Skeletal muscle tissue (tissue), 4 donors: ENCODE results near the gene AFF1. TPM values are rescaled to one million over a fixed set of nuclear protein-coding genes. Genes with fewer than 3 reads are reported as not detected.
A peak's percentile ranks its signal among the peaks of the same experiment; 100 is the strongest.
"Not testable (repeated sequence)": the region's sequence is repeated elsewhere in the genome, so short reads cannot be mapped to it uniquely, and the experiment has no call there.

ENCODE experiments used
- H3K27ac ChIP-seq: one replicate; pipeline ENCODE4 v1.7.0; 2013; ENCODE audit warnings: mild to moderate bottlenecking, low read depth, low read length, inconsistent platforms
- H3K27me3 ChIP-seq, 3 donors: one replicate each; pipeline ENCODE4 v1.7.0; 2013; ENCODE audit warnings: low read length in 3 of 3; ENCODE audit not compliant: control insufficient read depth in 3 of 3, insufficient read depth in 3 of 3
- H3K36me3 ChIP-seq, 3 donors: one replicate each; pipeline ENCODE4 v1.7.0; 2013; ENCODE audit warnings: low read length in 3 of 3; ENCODE audit not compliant: control insufficient read depth in 3 of 3, insufficient read depth in 3 of 3
- H3K4me1 ChIP-seq, 3 donors: one replicate each; pipeline ENCODE4 v1.7.0; 2013; ENCODE audit warnings: low read length in 3 of 3, mild to moderate bottlenecking in 3 of 3; ENCODE audit not compliant: control insufficient read depth in 3 of 3, insufficient read depth in 3 of 3
- H3K4me3 ChIP-seq, 3 donors: one replicate each; pipeline ENCODE4 v1.7.0; 2013; ENCODE audit warnings: low read length in 3 of 3
- H3K9ac ChIP-seq, 3 donors: one replicate each; pipeline ENCODE4 v1.7.0; 2013; ENCODE audit warnings: low read length in 3 of 3, mild to moderate bottlenecking in 3 of 3, moderate library complexity in 2 of 3, low read depth in 1 of 3
- H3K9me3 ChIP-seq, 3 donors: one replicate each; pipeline ENCODE4 v1.7.0; 2013; ENCODE audit warnings: low read length in 3 of 3; ENCODE audit not compliant: control insufficient read depth in 3 of 3
- total RNA-seq: library from RNA; depleted of rRNA; stranded (reverse); fragments of >200 nt; gene quantifications from one replicate; pipeline ENCODE4 v1.2.3, GENCODE V29; 2014
- donor health status: Osteomylitis.

Gene AFF1
- total RNA-seq, 1 donor from 2014 or later = 21.9 TPM

GRCh38 chr4:87085732-87086131 lies 150.9 kb downstream of the AFF1 start:
- Histone ChIP-seq H3K27ac (peak overlapping the region; percentile 79), H3K4me1 (peaks cover 38 to 42% (median 41%) of the 10 kb centered on the region in 3 donors), H3K9ac (peak overlapping the region in 2 of 3 donors; percentile 16 to 42), H3K36me3 (peaks cover 0 to 17% (median 0%) of the 10 kb centered on the region in 3 donors)
- not testable (repeated sequence) for H3K4me3 ChIP-seq, H3K27me3 ChIP-seq, H3K9me3 ChIP-seq

GRCh38 chr4:87086143-87086805 lies 151.5 kb downstream of the AFF1 start:
- Histone ChIP-seq H3K9me3 (no peaks in the 10 kb centered on the region), H3K4me1 (peaks cover 36 to 39% (median 37%) of the 10 kb centered on the region in 3 donors), H3K9ac (peak overlapping the region in 2 of 3 donors; percentile 16 to 42), H3K27ac (peak overlapping the region; percentile 79), H3K27me3 (no peaks in the 10 kb centered on the region), H3K36me3 (peaks cover 0 to 17% (median 0%) of the 10 kb centered on the region in 3 donors), H3K4me3 (peak overlapping the region in 1 of 3 donors; percentile 11)

GRCh38 chr4:87087015-87087414 lies 152.2 kb downstream of the AFF1 start:
- Histone ChIP-seq H3K4me1 (peaks cover 28 to 32% (median 32%) of the 10 kb centered on the region in 3 donors), H3K36me3 (peaks cover 0 to 18% (median 0%) of the 10 kb centered on the region in 3 donors), H3K27ac (peak overlapping the region; percentile 79)

GRCh38 chr4:87087420-87087819 lies 152.6 kb downstream of the AFF1 start:
- Histone ChIP-seq H3K9ac (no peak overlapping the region), H3K36me3 (peaks cover 0 to 20% (median 0%) of the 10 kb centered on the region in 3 donors), H3K9me3 (no peaks in the 10 kb centered on the region), H3K27ac (peak overlapping the region; percentile 79), H3K27me3 (no peaks in the 10 kb centered on the region), H3K4me3 (no peak overlapping the region), H3K4me1 (peaks cover 27 to 32% (median 29%) of the 10 kb centered on the region in 3 donors)

More at GRCh38 chr4:87087015-87087414, 152.2 kb downstream of the AFF1 start:
- Histone ChIP-seq H3K4me3 (no peak overlapping the region), H3K9me3 (no peaks in the 10 kb centered on the region), H3K9ac (no peak overlapping the region), H3K27me3 (no peaks in the 10 kb centered on the region)

- Histone ChIP-seq H3K27me3 (no peaks in the 10 kb centered on the region), H3K36me3 (peaks cover 0 to 21% (median 0%) of the 10 kb centered on the region in 3 donors), H3K4me3 (no peak overlapping the region), H3K4me1 (peaks cover 30 to 34% (median 31%) of the 10 kb centered on the region in 3 donors), H3K9ac (no peak overlapping the region), H3K27ac (no peak overlapping the region), H3K9me3 (no peaks in the 10 kb centered on the region)
These were observed 153.4 kb downstream of the AFF1 start for GRCh38 chr4:87088186-87088585.

- Histone ChIP-seq H3K36me3 (peaks cover 0 to 20% (median 0%) of the 10 kb centered on the region in 3 donors), H3K27ac (no peak overlapping the region), H3K4me3 (no peak overlapping the region), H3K9ac (no peak overlapping the region), H3K27me3 (no peaks in the 10 kb centered on the region), H3K9me3 (no peaks in the 10 kb centered on the region), H3K4me1 (peaks cover 33 to 41% (median 34%) of the 10 kb centered on the region in 3 donors)
These were observed 154.6 kb downstream of the AFF1 start for GRCh38 chr4:87089368-87089767.

GRCh38 chr4:87090305-87090704 lies 155.5 kb downstream of the AFF1 start:
- Histone ChIP-seq H3K4me1 (peaks cover 31 to 42% (median 33%) of the 10 kb centered on the region in 3 donors), H3K27me3 (no peaks in the 10 kb centered on the region), H3K9ac (no peak overlapping the region), H3K9me3 (no peaks in the 10 kb centered on the region), H3K36me3 (peaks cover 0 to 21% (median 0%) of the 10 kb centered on the region in 3 donors), H3K4me3 (no peak overlapping the region), H3K27ac (no peak overlapping the region)

- H3K9ac ChIP-seq = no peak overlapping the region
- H3K27ac ChIP-seq = peak overlapping the region; percentile 3
- no peak overlapping the region for H3K4me3 ChIP-seq
- H3K36me3 ChIP-seq = peaks cover 0 to 17% (median 0%) of the 10 kb centered on the region in 3 donors
- H3K27me3 ChIP-seq = no peaks in the 10 kb centered on the region
- H3K4me1 ChIP-seq = peaks cover 16 to 27% (median 18%) of the 10 kb centered on the region in 3 donors
- H3K9me3 ChIP-seq = no peaks in the 10 kb centered on the region
These were observed 157.8 kb downstream of the AFF1 start for GRCh38 chr4:87092389-87093141.

GRCh38 chr4:87093443-87094123 lies 158.8 kb downstream of the AFF1 start:
- Histone ChIP-seq H3K9me3 (no peaks in the 10 kb centered on the region), H3K36me3 (peaks cover 0 to 17% (median 0%) of the 10 kb centered on the region in 3 donors), H3K4me1 (peaks cover 13 to 30% (median 13%) of the 10 kb centered on the region in 3 donors), H3K9ac (peak overlapping the region in 1 of 3 donors; percentile 40), H3K27me3 (no peaks in the 10 kb centered on the region), H3K4me3 (no peak overlapping the region), H3K27ac (peak overlapping the region; percentile 52)
